Measurements from ENCODE around the gene GUCY2D.

The GUCY2D gene

GRCh38 chr17:8007836-8008235, 5.4 kb downstream of the GUCY2D start:
- Histone ChIP-seq H3K4me1 (ENCODE audit: insufficient read depth, low read length, severe bottlenecking) (no peaks in the 10 kb centered on the region), H3K4me3 (ENCODE audit: low read depth, low read length, poor library complexity, severe bottlenecking) (no peak overlapping the region), H3K79me2 (ENCODE audit: insufficient read depth, low read length) (no peaks in the 10 kb centered on the region), H3K36me3 (ENCODE audit: insufficient read depth, low read length) (no peaks in the 10 kb centered on the region), H3K27ac (ENCODE audit: low read depth, low read length, poor library complexity, severe bottlenecking) (no peak overlapping the region), H3K9me2 (ENCODE audit: low read depth, low read length) (no peaks in the 10 kb centered on the region), H3K27me3 (ENCODE audit: insufficient read depth, low read length) (peaks cover 11% of the 10 kb centered on the region; the same call in 1 of the 2 replicates), H3K9ac (ENCODE audit: low read length) (no peak overlapping the region), H3F3A (ENCODE audit: insufficient read depth, low read length) (no peaks in the 10 kb centered on the region), H3K9me3 (ENCODE audit: low read length) (no peaks in the 10 kb centered on the region), H4K20me1 (ENCODE audit: insufficient read depth, low read length) (no peaks in the 10 kb centered on the region), H2AFZ (ENCODE audit: low read length) (no peak overlapping the region), H3K4me2 (ENCODE audit: low read length) (no peak overlapping the region)
- TF ChIP-seq EZH2 (IDR thresholded peaks at IDR 0.05; ENCODE audit: borderline replicate concordance, low read length) (no peak), CTCF (IDR thresholded peaks at IDR 0.05; ENCODE audit: low read length) (no peak)

GRCh38 chr17:8012045-8012580, 9.7 kb downstream of the GUCY2D start:
- peaks cover 8% of the 10 kb centered on the region for H3K4me1 ChIP-seq (ENCODE audit: insufficient read depth, low read length, severe bottlenecking)

GRCh38 chr17:8012996-8013640, 10.7 kb downstream of the GUCY2D start:
- Histone ChIP-seq H3K27me3 (ENCODE audit: insufficient read depth, low read length) (peaks cover 6% of the 10 kb centered on the region; the same call in 1 of the 2 replicates), H4K20me1 (ENCODE audit: insufficient read depth, low read length) (no peaks in the 10 kb centered on the region), H2AFZ (ENCODE audit: low read length) (no peak overlapping the region), H3K9ac (ENCODE audit: low read length) (no peak overlapping the region), H3K27ac (ENCODE audit: low read depth, low read length, poor library complexity, severe bottlenecking) (no peak overlapping the region), H3K79me2 (ENCODE audit: insufficient read depth, low read length) (no peaks in the 10 kb centered on the region), H3K9me2 (ENCODE audit: low read depth, low read length) (no peaks in the 10 kb centered on the region), H3K4me1 (ENCODE audit: insufficient read depth, low read length, severe bottlenecking) (peaks cover 8% of the 10 kb centered on the region), H3K36me3 (ENCODE audit: insufficient read depth, low read length) (no peaks in the 10 kb centered on the region), H3K9me3 (ENCODE audit: low read length) (no peaks in the 10 kb centered on the region), H3F3A (ENCODE audit: insufficient read depth, low read length) (no peaks in the 10 kb centered on the region), H3K4me3 (ENCODE audit: low read depth, low read length, poor library complexity, severe bottlenecking) (no peak overlapping the region), H3K4me2 (ENCODE audit: low read length) (no peak overlapping the region)
- TF ChIP-seq CTCF (IDR thresholded peaks at IDR 0.05; ENCODE audit: low read length) (no peak), EZH2 (IDR thresholded peaks at IDR 0.05; ENCODE audit: borderline replicate concordance, low read length) (no peak)

More at GRCh38 chr17:8012045-8012580, 9.7 kb downstream of the GUCY2D start:
- Histone ChIP-seq H2AFZ (ENCODE audit: low read length) (no peak overlapping the region), H3K9ac (ENCODE audit: low read length) (no peak overlapping the region), H3K9me3 (ENCODE audit: low read length) (no peaks in the 10 kb centered on the region), H3K4me2 (ENCODE audit: low read length) (no peak overlapping the region), H3K4me3 (ENCODE audit: low read depth, low read length, poor library complexity, severe bottlenecking) (no peak overlapping the region), H3K79me2 (ENCODE audit: insufficient read depth, low read length) (no peaks in the 10 kb centered on the region), H4K20me1 (ENCODE audit: insufficient read depth, low read length) (no peaks in the 10 kb centered on the region), H3K27ac (ENCODE audit: low read depth, low read length, poor library complexity, severe bottlenecking) (no peak overlapping the region), H3K9me2 (ENCODE audit: low read depth, low read length) (no peaks in the 10 kb centered on the region), H3K27me3 (ENCODE audit: insufficient read depth, low read length) (peaks cover 14% of the 10 kb centered on the region; the same call in 1 of the 2 replicates), H3F3A (ENCODE audit: insufficient read depth, low read length) (no peaks in the 10 kb centered on the region), H3K36me3 (ENCODE audit: insufficient read depth, low read length) (no peaks in the 10 kb centered on the region)
- TF ChIP-seq EZH2 (IDR thresholded peaks at IDR 0.05; ENCODE audit: borderline replicate concordance, low read length) (no peak), CTCF (IDR thresholded peaks at IDR 0.05; ENCODE audit: low read length) (no peak)
